K562 (cell line): ENCODE measurements around the gene NRAP. TPM values are rescaled to one million over a fixed set of nuclear protein-coding genes. Genes with fewer than 3 reads are reported as not detected.

Source experiments
- ATAC-seq: fragments of 200-7000 bp; cut with Tn5 transposase; 3 replicates; pipeline ENCODE4 v1.9.1; 2020; ENCODE audit warnings: moderate library complexity
- BruUV-seq: library from RNA; stranded (reverse); fragments of 400-500 nt; replicated peaks from 2 replicates; lab custom pipeline; 2021; lab: Mats Ljungman, UMichigan
- CTCF ChIA-PET: fragments of 300-600 bp; formaldehyde crosslinking; extraction: SDS; loops from one replicate; lab custom pipeline; 2021; ENCODE audit warnings: low intra/inter-chr PET ratio; lab: Yijun Ruan, JAX
- POLR2A ChIA-PET: fragments of 300-600, 350-650 bp; sonication (Branson Sonifier 250); formaldehyde crosslinking; extraction: SDS; loops from one replicate; lab custom pipeline; 2021; ENCODE audit warnings: antibody characterized with exemption, inconsistent platforms; lab: Yijun Ruan, JAX
- DNase-seq, 4 experiments: peaks; one replicate each; pipeline versions ENCODE4 v3.0.0 to v3.0.0-alpha.2; 2011 to 2018; ENCODE audit warnings: low spot score in 3 of 4, mixed read lengths in 3 of 4; ENCODE audit errors: extremely low read depth in 1 of 4
- FAIRE-seq: peaks from 2 replicates; lab custom pipeline; 2011; peaks lifted over from hg19 to GRCh38; lab: Jason Lieb, UNC
- H2AFZ ChIP-seq: 2 replicates; pipeline ENCODE4 v1.6.0; 2011; ENCODE audit warnings: low read depth, low read length, control low read depth, inconsistent platforms
- H3K27ac ChIP-seq: fragments of 200-600 bp; 3 replicates; pipeline ENCODE4 v1.8.0; 2011; ENCODE audit warnings: low read depth, mild to moderate bottlenecking, control low read depth, inconsistent platforms, low read length, moderate library complexity, mixed read lengths; ENCODE audit errors: extremely low read depth
- H3K27me3 ChIP-seq, 2 experiments: fragments of 300-600 bp in 1 of 2; 2 replicates in 1 of 2; 3 replicates in 1 of 2; pipeline versions ENCODE4 v1.6.0 to v1.8.0; 2011; ENCODE audit warnings: inconsistent platforms in 2 of 2, low read length in 2 of 2, mild to moderate bottlenecking in 1 of 2, mixed read lengths in 1 of 2, moderate library complexity in 1 of 2; ENCODE audit not compliant: control insufficient read depth in 2 of 2, insufficient read depth in 2 of 2
- H3K36me3 ChIP-seq: fragments of 300-600 bp; 3 replicates; pipeline ENCODE4 v1.8.0; 2011; ENCODE audit warnings: mild to moderate bottlenecking, low read length, inconsistent platforms; ENCODE audit not compliant: control insufficient read depth, insufficient read depth
- H3K4me1 ChIP-seq, 2 experiments: fragments of 200-600 bp in 1 of 2; replicated peaks in 1 of 2; 2 replicates in 1 of 2; 3 replicates in 1 of 2; pipeline versions ENCODE4 v1.5.1 to v1.8.0; 2011; ENCODE audit warnings: inconsistent platforms in 2 of 2, low read length in 2 of 2, mild to moderate bottlenecking in 1 of 2, mixed read lengths in 1 of 2, moderate library complexity in 1 of 2; ENCODE audit not compliant: control insufficient read depth in 2 of 2, insufficient read depth in 2 of 2
- H3K4me2 ChIP-seq: 2 replicates; pipeline ENCODE4 v1.6.1; 2011; ENCODE audit warnings: low read length, control low read depth, inconsistent platforms, mixed read lengths; ENCODE audit not compliant: insufficient read depth
- H3K4me3 ChIP-seq: fragments of 200-600 bp; sonication (generic), shearing (Covaris generic); 2 replicates; pipeline ENCODE4 v1.5.1; 2016; ENCODE audit warnings: control low read depth, inconsistent platforms
- H3K79me2 ChIP-seq: fragments of 200-600 bp; 3 replicates; pipeline ENCODE4 v1.8.0; 2011; ENCODE audit warnings: low read length, inconsistent platforms; ENCODE audit not compliant: control insufficient read depth, insufficient read depth
- H3K9ac ChIP-seq, 2 experiments: 2 replicates each; pipeline versions ENCODE4 v1.6.0 to v1.6.1; 2011; ENCODE audit warnings: low read depth in 2 of 2, low read length in 2 of 2, control low read depth in 1 of 2, inconsistent platforms in 1 of 2, mild to moderate bottlenecking in 1 of 2, mixed read lengths in 1 of 2; ENCODE audit not compliant: insufficient read depth in 1 of 2
- H3K9me1 ChIP-seq: one replicate; pipeline ENCODE4 v1.6.0; 2011; ENCODE audit warnings: inconsistent platforms, mild to moderate bottlenecking, low read length, moderate library complexity; ENCODE audit not compliant: control insufficient read depth, insufficient read depth
- H3K9me3 ChIP-seq: replicated peaks from 2 replicates; pipeline ENCODE4 v1.5.1; 2011; ENCODE audit warnings: low read depth, low read length, inconsistent platforms; ENCODE audit not compliant: control insufficient read depth, insufficient read depth
- H4K20me1 ChIP-seq: replicated peaks from 2 replicates; pipeline ENCODE4 v1.6.1; 2011; ENCODE audit warnings: low read length, inconsistent platforms, mixed read lengths; ENCODE audit not compliant: control insufficient read depth, insufficient read depth
- CEBPB ChIP-seq: fragments of 450-650 bp; IDR thresholded peaks from 2 replicates; pipeline ENCODE4 v1.6.1; 2016; ENCODE audit warnings: missing genetic modification characterization, missing compliant biosample characterization
- CREBBP ChIP-seq: IDR thresholded peaks from one replicate; pipeline ENCODE4 v1.6.1; 2012; ENCODE audit warnings: low read depth, mild to moderate bottlenecking, control low read depth, inconsistent platforms, low read length
- DMBX1 ChIP-seq: fragments of 250-450 bp; sonication (Bioruptor Pico); IDR thresholded peaks from 2 replicates; pipeline ENCODE4 v1.8.0; 2022; ENCODE audit warnings: inconsistent platforms, mild to moderate bottlenecking, moderate library complexity, borderline replicate concordance
- ESRRA ChIP-seq: fragments of 450-650 bp; IDR thresholded peaks from 2 replicates; pipeline ENCODE4 v1.6.1; 2014; ENCODE audit warnings: low read depth, mild to moderate bottlenecking, moderate library complexity, borderline replicate concordance
- GABPA ChIP-seq: fragments of 200-800 bp; sonication (Bioruptor generic); conservative IDR thresholded peaks from 2 replicates; pipeline ENCODE4 v1.6.1; 2016; ENCODE audit warnings: low read depth, missing genetic modification characterization, missing compliant biosample characterization
- GATA2 ChIP-seq: sonication (generic); formaldehyde crosslinking; IDR thresholded peaks from 2 replicates; pipeline ENCODE4 v1.4.0; 2020; ENCODE audit warnings: mild to moderate bottlenecking, missing genetic modification reagents
- GTF3C2 ChIP-seq: IDR thresholded peaks from 3 replicates; pipeline ENCODE4 v1.6.1; 2011; ENCODE audit warnings: borderline replicate concordance, mild to moderate bottlenecking, moderate library complexity; ENCODE audit not compliant: insufficient read length; ENCODE audit errors: extremely low read depth
- KLF16 ChIP-seq: IDR thresholded peaks from 2 replicates; pipeline ENCODE4 v1.6.1; 2016; ENCODE audit warnings: antibody characterized with exemption
- RBM25 ChIP-seq: fragments of 200-400 bp; formaldehyde crosslinking; IDR thresholded peaks from 2 replicates; pipeline ENCODE4 v1.6.1; 2018; ENCODE audit warnings: low read length, low read depth, moderate library complexity; ENCODE audit not compliant: severe bottlenecking
- RBM39 ChIP-seq: fragments of 200-400 bp; formaldehyde crosslinking; optimal IDR thresholded peaks from 2 replicates; pipeline ENCODE3; 2018; ENCODE audit warnings: low read depth, low read length
- RFX7 ChIP-seq: fragments of 250-450 bp; sonication (Bioruptor Pico); IDR thresholded peaks from 2 replicates; pipeline ENCODE4 v1.5.1; 2021; ENCODE audit warnings: mild to moderate bottlenecking
- SOX6 ChIP-seq: fragments of 450-650 bp; IDR thresholded peaks from 2 replicates; pipeline ENCODE4 v1.6.1; 2014; ENCODE audit warnings: mild to moderate bottlenecking
- TFAM ChIP-seq: fragments of 250-450 bp; sonication (Bioruptor Pico); conservative IDR thresholded peaks from 2 replicates; pipeline ENCODE4 v1.5.0; 2021; ENCODE audit warnings: mild to moderate bottlenecking, moderate library complexity
- TRIM24 ChIP-seq, 2 experiments: fragments of 450-650 bp; IDR thresholded peaks; 2 replicates each; pipeline ENCODE4 v1.6.1; 2016
- ZBTB8A ChIP-seq: fragments of 450-650 bp; IDR thresholded peaks from 2 replicates; pipeline ENCODE4 v1.6.1; 2018; ENCODE audit warnings: mild to moderate bottlenecking, moderate library complexity; ENCODE audit not compliant: partially characterized antibody
- ZNF444 ChIP-seq: fragments of 250-450 bp; sonication (Bioruptor Pico); IDR thresholded peaks from 2 replicates; pipeline ENCODE4 v1.4.0; 2020; ENCODE audit warnings: mild to moderate bottlenecking, moderate library complexity
- ZNF551 ChIP-seq: fragments of 250-450 bp; sonication (Bioruptor Pico); IDR thresholded peaks from 2 replicates; pipeline ENCODE4 v1.5.0; 2021; ENCODE audit warnings: mild to moderate bottlenecking, moderate library complexity
- WGBS: fragments of 100-300 bp; shearing (Covaris generic); methylation state at CpG from one replicate; pipeline ENCODE4 v1.1.6; 2016; ENCODE audit warnings: low coverage, mixed read lengths; ENCODE audit not compliant: insufficient coverage; ENCODE audit errors: missing lambda C conversion rate; 5-methylcytosine and 5-hydroxymethylcytosine counted together
- in situ Hi-C: fragments of 300-500 bp; cut with MboI; formaldehyde crosslinking; loops from 4 replicates; pipeline ENCODE4 v1.15.0; 2018; ENCODE audit warnings: inconsistent platforms, mixed read lengths
- intact Hi-C: fragments of 100-400 bp; cut with micrococcal nuclease; formaldehyde crosslinking; loops from 2 replicates; pipeline ENCODE4 v1.14.2; 2022
- polyA plus RNA-seq, 8 experiments: library from polyadenylated mRNA; depleted of rRNA in 4 of 8; stranded (reverse) in 5 of 8; unstranded in 3 of 8; fragments of >200 nt; fragmentation: Nextera tagmentation in 2 of 8; fragmentation: Illumina TruSeq in 1 of 8; extraction: Ambion mirVana in 2 of 8; extraction: Trizol in 1 of 8; gene quantifications; 2 replicates each; pipeline versions ENCODE4 v1.2.1 to v1.2.3, GENCODE V29; 2011 to 2014; ENCODE audit warnings: inconsistent platforms in 1 of 8, missing spikeins in 1 of 8
- total RNA-seq, 7 experiments: library from RNA; depleted of rRNA in 6 of 7; stranded (reverse); fragments of >200 nt in 6 of 7; fragmentation: Illumina TruSeq in 2 of 7; extraction: Trizol in 2 of 7; gene quantifications; 2 replicates each; pipeline versions ENCODE4 v1.2.1 to v1.2.3, GENCODE V29; 2011 to 2021; ENCODE audit warnings: low replicate concordance in 1 of 7
- TF ChIP-seq, protein P1 (sequence below): fragments of 250-450 bp; sonication (Bioruptor Pico); IDR thresholded peaks from 2 replicates; pipeline ENCODE4 v1.8.0; 2021; ENCODE audit warnings: moderate library complexity, mild to moderate bottlenecking, inconsistent platforms
- TF ChIP-seq, protein P2 (sequence below): fragments of 250-450 bp; sonication (Bioruptor Pico); IDR thresholded peaks from 2 replicates; pipeline ENCODE4 v1.8.0; 2021; ENCODE audit warnings: borderline replicate concordance, mild to moderate bottlenecking, moderate library complexity; ENCODE audit not compliant: poor library complexity, severe bottlenecking

The NRAP gene
- total and polyA plus RNA-seq, 9 of the 15 experiments (the other 6 are each of a cell fraction or from before 2014, with no cell fraction given) = not detected

DNA sequence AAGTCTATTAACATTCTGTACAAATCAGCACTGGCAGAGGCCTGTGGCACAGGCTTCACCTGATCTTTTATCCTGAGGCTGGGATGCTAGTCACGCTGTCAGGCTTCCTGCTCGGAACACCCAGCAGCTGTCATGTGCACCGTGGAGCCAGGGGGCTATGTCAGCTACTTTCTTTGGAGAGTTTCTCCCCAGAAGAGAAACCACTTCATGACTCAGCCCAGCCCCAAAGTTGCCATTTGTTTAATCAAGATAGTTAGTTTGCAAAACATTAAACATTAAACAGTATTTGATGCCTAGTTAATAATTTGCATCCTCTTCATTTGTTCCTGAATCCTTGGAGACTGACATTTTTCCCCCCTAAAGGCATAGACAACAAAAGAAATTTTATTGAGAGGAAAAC lies 111.1 kb downstream of the NRAP start, which contains the start of gene HABP2:
Gene HABP2, plus strand, starts transcription at position 353 of the 400 bp plus-strand sequence. CDS start 69 bp downstream, outside the sequence.
- no peak within 1 kb of the TSS for H3K4me2 ChIP-seq
- no peak within 1 kb of the TSS for H2AFZ ChIP-seq
- no peak within 1 kb of the TSS for H3K4me3 ChIP-seq
- TF ChIP-seq RBM25 (no peak), TFAM (CRISPR knock-in tag) (no peak), ZBTB8A (no peak), KLF16 (no peak), ESRRA (no peak), DMBX1 (CRISPR knock-in tag) (no peak), RBM39 (no peak), SOX6 (no peak), GTF3C2 (no peak), RFX7 (CRISPR knock-in tag) (no peak), GABPA (tag) (no peak), CREBBP (no peak), TRIM24 (IDR thresholded peaks at IDR 0.05) (no peak), GATA2 (CRISPR knock-in tag) (no peak), CEBPB (no peak), ZNF551 (CRISPR knock-in tag) (no peak), ZNF444 (no peak)
- TF ChIP-seq, protein P1, sequence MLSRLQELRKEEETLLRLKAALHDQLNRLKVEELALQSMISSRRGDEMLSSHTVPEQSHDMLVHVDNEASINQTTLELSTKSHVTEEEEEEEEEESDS (CRISPR knock-in tag) = no peak
- TF ChIP-seq, protein P2, sequence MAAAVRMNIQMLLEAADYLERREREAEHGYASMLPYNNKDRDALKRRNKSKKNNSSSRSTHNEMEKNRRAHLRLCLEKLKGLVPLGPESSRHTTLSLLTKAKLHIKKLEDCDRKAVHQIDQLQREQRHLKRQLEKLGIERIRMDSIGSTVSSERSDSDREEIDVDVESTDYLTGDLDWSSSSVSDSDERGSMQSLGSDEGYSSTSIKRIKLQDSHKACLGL (CRISPR knock-in tag) = no peak
- in situ Hi-C loops (no loop called here), intact Hi-C loops (no loop called here)
- H3K36me3 ChIP-seq = no peaks in the 10 kb centered on the region
- BruUV-seq = no TSS peak
- CTCF ChIA-PET = no interaction called here
- H3K79me2 ChIP-seq = no peaks in the 10 kb centered on the region
- no peak for ATAC-seq
- H3K4me1 ChIP-seq = peaks cover 0 to 6% of the 10 kb centered on the region in 2 experiments; a peak in 3 of 5 replicates
- FAIRE-seq = no peak
- no peak for DNase-seq
- 10% methylated on average over 2 of the region's 3 CpGs for WGBS
- no peak within 1 kb of the TSS for H3K27ac ChIP-seq
- H3K9me3 ChIP-seq = no peaks in the 10 kb centered on the region
- H3K9ac ChIP-seq = no peak within 1 kb of the TSS
- no peaks in the 10 kb centered on the region for H3K9me1 ChIP-seq
- H4K20me1 ChIP-seq = no peaks in the 10 kb centered on the region
- H3K27me3 ChIP-seq = no peaks in the 10 kb centered on the region
- POLR2A ChIA-PET = no interaction called here
